GM18517 (cell line): Measurements from ENCODE around the gene TRPM8.

Source experiments
- ATAC-seq: cut with Tn5 transposase; IDR thresholded peaks from one replicate; pipeline ENCODE4 v1.9.1; 2021; ENCODE audit warnings: mild to moderate bottlenecking, moderate library complexity; ENCODE audit not compliant: unreplicated experiment

Gene TRPM8

GRCh38 chr2:233996461-233996860, 79.3 kb downstream of the TRPM8 start:
- no peak for ATAC-seq

DNA sequence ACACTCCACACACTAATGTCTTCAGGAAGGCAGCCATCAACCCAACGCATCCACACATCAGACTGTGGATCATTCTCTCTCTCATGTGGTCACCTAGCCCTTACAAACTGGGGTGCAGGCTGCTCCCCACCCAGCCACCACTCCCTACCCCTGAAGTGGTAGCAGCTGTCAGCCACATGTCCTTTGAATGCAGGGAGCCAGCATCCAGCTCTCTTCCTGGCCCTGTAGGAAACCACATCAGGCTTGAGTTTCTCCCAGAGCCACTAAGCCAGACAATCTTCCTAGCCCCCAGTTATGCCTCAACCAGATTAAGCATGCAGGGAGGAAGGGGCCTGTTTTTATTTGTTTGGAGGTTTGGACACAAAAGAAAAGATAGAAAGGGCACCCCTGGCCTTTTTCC, 80.5 kb downstream of the TRPM8 start:
- ATAC-seq = no peak

DNA sequence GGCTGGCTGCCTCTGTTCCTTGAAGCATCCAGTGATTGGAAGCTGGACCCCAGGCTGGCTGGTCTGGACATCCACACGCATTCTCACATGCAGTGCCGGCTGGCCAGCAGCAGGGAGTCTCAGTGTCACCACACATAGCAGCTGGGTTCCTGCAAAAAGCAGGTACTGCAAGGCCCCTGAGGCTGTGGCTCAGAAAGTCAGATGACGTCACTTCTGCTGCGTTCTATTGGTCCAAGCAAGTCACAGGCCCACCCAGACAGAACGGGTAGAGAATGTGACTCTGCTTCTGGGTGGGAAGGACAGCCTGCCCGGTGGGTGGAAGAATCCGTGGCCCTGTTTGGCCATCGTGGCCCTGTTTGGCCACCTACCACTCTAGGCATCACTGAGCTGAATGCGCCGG, 82.0 kb downstream of the TRPM8 start:
- no peak for ATAC-seq

GRCh38 chr2:234001380-234002160, 84.4 kb downstream of the TRPM8 start:
- no peak for ATAC-seq

DNA sequence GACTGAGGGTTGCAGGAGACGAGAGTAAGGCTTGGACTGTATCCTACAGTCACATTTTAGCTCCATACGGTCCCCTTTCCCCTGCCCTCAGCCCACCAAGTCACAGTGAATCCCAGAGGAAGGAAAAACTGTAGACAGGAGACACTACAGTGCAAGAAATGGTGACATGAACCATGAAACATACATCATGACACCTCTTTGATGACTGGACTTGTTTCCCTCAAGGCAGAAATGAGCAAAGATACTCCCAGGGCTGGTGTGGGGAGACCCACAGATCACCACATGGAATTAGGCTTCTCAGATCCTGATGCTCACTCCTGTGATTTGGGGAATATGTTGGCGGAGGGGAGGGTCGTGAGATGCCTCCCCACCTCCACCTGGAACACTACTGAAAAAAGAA, 85.1 kb downstream of the TRPM8 start:
- no peak for ATAC-seq

- ATAC-seq = no peak
Measured at GRCh38 chr2:234003972-234004617, 86.9 kb downstream of the TRPM8 start.

DNA sequence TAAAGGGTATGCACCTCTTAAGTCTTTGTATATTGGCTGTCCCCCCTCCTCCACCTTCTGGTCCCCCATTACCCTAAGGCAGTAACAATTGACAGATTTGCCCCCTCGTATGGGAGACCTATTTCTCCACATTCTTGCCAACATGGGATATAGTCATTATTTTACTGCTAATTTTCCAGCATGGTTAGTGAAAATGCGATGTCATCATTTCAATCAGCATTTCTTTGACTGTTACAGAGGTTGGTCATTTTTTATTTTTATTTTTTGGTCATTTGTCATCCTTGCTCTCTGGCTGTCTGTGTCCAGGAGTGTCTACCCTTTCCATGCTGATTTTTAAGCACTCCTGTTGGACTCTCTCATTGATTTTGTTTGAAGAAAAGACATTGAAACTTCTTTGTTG, 88.0 kb downstream of the TRPM8 start:
- ATAC-seq = no peak

DNA sequence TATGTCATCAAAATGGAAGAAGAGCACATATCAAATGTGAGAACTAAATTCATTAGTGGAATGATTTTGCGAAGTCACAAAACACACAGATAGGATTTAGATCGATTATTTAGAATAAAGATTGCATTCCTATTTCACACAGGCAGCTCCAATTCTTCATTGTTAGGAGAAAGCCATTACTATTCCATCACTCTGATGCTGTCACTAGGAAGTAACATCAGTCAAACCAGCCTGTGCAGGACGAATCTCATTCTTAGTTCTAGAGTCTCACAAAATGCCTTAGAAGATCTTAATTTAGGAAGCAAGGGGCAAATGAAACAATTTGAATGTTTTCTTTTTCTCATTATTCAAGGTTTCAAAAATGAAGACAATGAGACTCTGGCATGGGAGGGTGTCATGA, 89.3 kb downstream of the TRPM8 start:
- no peak for ATAC-seq

DNA sequence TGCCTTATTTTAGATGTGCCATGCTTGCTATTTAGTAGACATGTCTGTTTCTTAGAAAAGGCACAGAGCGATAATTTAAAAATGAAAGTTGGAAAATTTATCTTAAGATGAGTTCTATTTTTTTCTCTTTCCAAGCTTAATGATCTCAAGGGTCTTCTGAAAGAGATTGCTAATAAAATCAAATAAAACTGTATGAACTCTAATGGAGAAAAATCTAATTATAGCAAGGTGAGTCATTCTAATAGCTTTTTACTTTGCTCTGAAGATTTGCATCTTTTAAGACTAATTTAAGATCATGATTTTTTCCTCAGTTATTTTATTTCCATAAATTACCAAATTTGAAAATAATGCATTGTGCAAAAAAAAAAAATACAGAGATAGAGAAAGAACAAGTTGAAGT, 97.3 kb downstream of the TRPM8 start:
- ATAC-seq = no peak

GRCh38 chr2:234015861-234016260, 98.7 kb downstream of the TRPM8 start:
- ATAC-seq = no peak

DNA sequence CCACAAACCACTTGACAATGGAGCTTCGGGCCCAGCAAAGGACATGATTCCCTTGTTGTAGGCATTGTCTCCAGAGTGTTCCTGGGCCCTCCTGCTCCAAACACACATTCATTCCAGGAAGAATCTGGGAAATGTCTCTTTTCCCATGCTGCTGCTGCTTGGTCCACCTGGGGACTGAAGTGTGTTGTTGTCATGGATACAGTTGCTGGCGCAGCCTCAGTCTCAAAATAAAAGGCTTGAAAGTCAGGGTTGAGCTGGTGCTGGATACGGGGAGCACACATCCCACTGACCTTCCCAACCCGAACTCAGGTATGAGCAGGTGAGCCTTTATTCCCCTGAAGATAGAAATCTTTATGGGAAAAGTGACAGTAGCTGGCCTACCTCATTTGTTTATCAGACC, 102.7 kb downstream of the TRPM8 start:
- no peak for ATAC-seq

GRCh38 chr2:234020332-234020731, 103.2 kb downstream of the TRPM8 start:
- no peak for ATAC-seq

GRCh38 chr2:234022424-234022823, 105.3 kb downstream of the TRPM8 start:
- ATAC-seq = no peak

- ATAC-seq = no peak
Measured at GRCh38 chr2:234024304-234024703, 107.1 kb downstream of the TRPM8 start.

- peak; percentile 46 for ATAC-seq
Measured at GRCh38 chr2:234025466-234025865, 108.3 kb downstream of the TRPM8 start.

GRCh38 chr2:234025891-234026401, 108.8 kb downstream of the TRPM8 start:
- ATAC-seq = no peak

GRCh38 chr2:234026693-234027254, 109.6 kb downstream of the TRPM8 start:
- no peak for ATAC-seq

GRCh38 chr2:234027641-234028040, 110.5 kb downstream of the TRPM8 start:
- ATAC-seq = no peak

DNA sequence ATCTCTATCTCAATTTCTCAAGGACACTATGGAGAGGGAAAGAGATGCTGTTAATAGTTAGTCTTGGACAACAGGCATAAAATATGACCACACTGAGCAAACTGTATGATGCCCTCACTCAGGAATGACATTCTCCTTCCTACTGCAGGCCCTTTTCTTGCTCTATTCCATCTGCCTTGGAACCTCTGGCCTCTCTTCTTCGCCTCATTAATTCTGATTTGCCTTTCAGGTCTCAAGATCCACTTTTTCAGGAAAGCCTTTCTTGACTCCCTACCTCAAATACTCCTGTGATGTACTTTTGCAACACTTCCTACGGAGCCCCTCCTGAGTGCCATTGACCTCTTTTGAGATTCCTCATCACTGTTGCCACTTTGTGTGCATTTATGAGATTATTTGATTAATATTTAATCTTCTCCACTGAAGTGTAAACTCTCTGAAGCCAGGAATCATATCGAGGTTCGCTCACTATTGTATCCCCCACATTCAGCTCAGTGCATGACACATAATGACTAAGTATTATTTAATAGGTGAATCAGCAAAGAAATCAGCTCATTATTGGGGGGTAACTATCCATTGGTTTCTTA, 112.1 kb downstream of the TRPM8 start:
- ATAC-seq = no peak

- ATAC-seq = no peak
Measured at GRCh38 chr2:234031207-234031606, 114.0 kb downstream of the TRPM8 start.

DNA sequence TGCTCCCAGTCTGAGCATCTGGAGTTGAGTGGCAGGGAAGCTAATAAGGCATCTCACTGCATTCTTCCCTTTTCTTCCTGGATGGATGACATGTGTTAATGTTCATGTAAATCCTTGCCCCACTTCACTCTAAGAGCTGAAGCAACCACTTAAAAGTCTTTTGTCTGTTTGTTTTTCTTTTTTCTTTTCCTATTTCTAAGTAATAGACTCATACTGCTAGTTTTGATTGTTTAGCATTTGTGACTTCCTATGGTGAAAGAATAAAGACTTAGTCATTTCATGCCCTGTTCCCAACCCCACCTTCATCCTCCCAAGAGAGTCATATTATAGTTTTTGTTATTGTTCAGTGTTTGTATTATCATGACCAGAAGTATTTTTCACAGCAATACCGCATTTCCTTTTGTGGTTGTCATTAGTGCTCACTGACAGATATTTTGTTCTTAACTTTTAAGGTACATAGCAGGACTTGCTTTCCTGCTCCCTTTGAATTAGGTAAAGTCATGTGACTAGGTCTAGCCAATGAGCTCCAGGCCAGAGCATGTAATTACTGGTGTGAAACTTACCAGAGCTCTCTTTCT, 115.2 kb downstream of the TRPM8 start:
- ATAC-seq = no peak
